ENCODE results near the gene STXBP1.
A peak's percentile ranks its signal among the peaks of the same experiment; 100 is the strongest.

Gene STXBP1

GRCh38 chr9:127710204-127710783, 98.2 kb downstream of the STXBP1 start:
- Histone ChIP-seq H3K4me3 (ENCODE audit: low read depth, low read length) (no peak overlapping the region), H3K36me3 (ENCODE audit: control insufficient read depth, insufficient read depth, low read length) (no peaks in the 10 kb centered on the region), H3K27ac (ENCODE audit: low read depth, low read length) (no peak overlapping the region), H3K9ac (ENCODE audit: low read depth, low read length) (no peak overlapping the region), H3K27me3 (ENCODE audit: control insufficient read depth, insufficient read depth, low read length) (no peaks in the 10 kb centered on the region), H3K9me3 (ENCODE audit: control insufficient read depth, insufficient read depth, low read length) (no peaks in the 10 kb centered on the region), H3K4me1 (ENCODE audit: control insufficient read depth, insufficient read depth, low read length) (peaks cover 22% of the 10 kb centered on the region)

GRCh38 chr9:127711226-127711701, 99.2 kb downstream of the STXBP1 start:
- Histone ChIP-seq H3K4me3 (ENCODE audit: low read depth, low read length) (no peak overlapping the region), H3K27ac (ENCODE audit: low read depth, low read length) (peak overlapping the region; percentile 47), H3K9ac (ENCODE audit: low read depth, low read length) (no peak overlapping the region), H3K4me1 (ENCODE audit: control insufficient read depth, insufficient read depth, low read length) (peaks cover 22% of the 10 kb centered on the region), H3K36me3 (ENCODE audit: control insufficient read depth, insufficient read depth, low read length) (no peaks in the 10 kb centered on the region), H3K27me3 (ENCODE audit: control insufficient read depth, insufficient read depth, low read length) (no peaks in the 10 kb centered on the region), H3K9me3 (ENCODE audit: control insufficient read depth, insufficient read depth, low read length) (no peaks in the 10 kb centered on the region)

- H3K27ac ChIP-seq (ENCODE audit: low read depth, low read length), result peak overlapping the region; percentile 47
- H3K9ac ChIP-seq (ENCODE audit: low read depth, low read length), result no peak overlapping the region
Measured at GRCh38 chr9:127711831-127712274, 99.8 kb downstream of the STXBP1 start.

GRCh38 chr9:127712371-127712770, 100.3 kb downstream of the STXBP1 start:
- H3K27me3 ChIP-seq (ENCODE audit: control insufficient read depth, insufficient read depth, low read length), result no peaks in the 10 kb centered on the region
- H3K4me3 ChIP-seq (ENCODE audit: low read depth, low read length), result no peak overlapping the region
- H3K9ac ChIP-seq (ENCODE audit: low read depth, low read length), result no peak overlapping the region
- H3K36me3 ChIP-seq (ENCODE audit: control insufficient read depth, insufficient read depth, low read length), result no peaks in the 10 kb centered on the region
- H3K9me3 ChIP-seq (ENCODE audit: control insufficient read depth, insufficient read depth, low read length), result no peaks in the 10 kb centered on the region
- peaks cover 18% of the 10 kb centered on the region for H3K4me1 ChIP-seq (ENCODE audit: control insufficient read depth, insufficient read depth, low read length)
- no peak overlapping the region for H3K27ac ChIP-seq (ENCODE audit: low read depth, low read length)

More at GRCh38 chr9:127711831-127712274, 99.8 kb downstream of the STXBP1 start:
- Histone ChIP-seq H3K4me1 (ENCODE audit: control insufficient read depth, insufficient read depth, low read length) (peaks cover 21% of the 10 kb centered on the region), H3K9me3 (ENCODE audit: control insufficient read depth, insufficient read depth, low read length) (no peaks in the 10 kb centered on the region), H3K4me3 (ENCODE audit: low read depth, low read length) (no peak overlapping the region), H3K27me3 (ENCODE audit: control insufficient read depth, insufficient read depth, low read length) (no peaks in the 10 kb centered on the region), H3K36me3 (ENCODE audit: control insufficient read depth, insufficient read depth, low read length) (no peaks in the 10 kb centered on the region)

GRCh38 chr9:127712867-127713266, 100.8 kb downstream of the STXBP1 start:
- Histone ChIP-seq H3K4me1 (ENCODE audit: control insufficient read depth, insufficient read depth, low read length) (peaks cover 18% of the 10 kb centered on the region), H3K36me3 (ENCODE audit: control insufficient read depth, insufficient read depth, low read length) (no peaks in the 10 kb centered on the region), H3K27ac (ENCODE audit: low read depth, low read length) (no peak overlapping the region), H3K4me3 (ENCODE audit: low read depth, low read length) (no peak overlapping the region), H3K27me3 (ENCODE audit: control insufficient read depth, insufficient read depth, low read length) (no peaks in the 10 kb centered on the region), H3K9ac (ENCODE audit: low read depth, low read length) (no peak overlapping the region), H3K9me3 (ENCODE audit: control insufficient read depth, insufficient read depth, low read length) (no peaks in the 10 kb centered on the region)

- Histone ChIP-seq H3K4me1 (ENCODE audit: control insufficient read depth, insufficient read depth, low read length) (peaks cover 18% of the 10 kb centered on the region), H3K36me3 (ENCODE audit: control insufficient read depth, insufficient read depth, low read length) (no peaks in the 10 kb centered on the region), H3K4me3 (ENCODE audit: low read depth, low read length) (peak overlapping the region; percentile 47; the same call in 1 of the 2 replicates), H3K9me3 (ENCODE audit: control insufficient read depth, insufficient read depth, low read length) (no peaks in the 10 kb centered on the region), H3K27me3 (ENCODE audit: control insufficient read depth, insufficient read depth, low read length) (no peaks in the 10 kb centered on the region), H3K27ac (ENCODE audit: low read depth, low read length) (no peak overlapping the region), H3K9ac (ENCODE audit: low read depth, low read length) (no peak overlapping the region)
Measured at GRCh38 chr9:127714020-127714750, 102.1 kb downstream of the STXBP1 start.

GRCh38 chr9:127714951-127715469, 102.9 kb downstream of the STXBP1 start:
- peak overlapping the region; percentile 42 for H3K27ac ChIP-seq (ENCODE audit: low read depth, low read length)

GRCh38 chr9:127715470-127716337, 103.6 kb downstream of the STXBP1 start, which contains the start of the genes PTRH1 and TTC16:
Gene PTRH1 (minus strand): TSS chr9:127715663. CDS start chr9:127715639, 24 bp downstream.
Gene TTC16 (plus strand): TSS chr9:127716079. CDS start chr9:127716146, 67 bp downstream.
- H3K36me3 ChIP-seq (ENCODE audit: control insufficient read depth, insufficient read depth, low read length), result no peaks in the 10 kb centered on the region
- H3K4me1 ChIP-seq (ENCODE audit: control insufficient read depth, insufficient read depth, low read length), result peaks cover 18% of the 10 kb centered on the region
- no peaks in the 10 kb centered on the region for H3K9me3 ChIP-seq (ENCODE audit: control insufficient read depth, insufficient read depth, low read length)
- H3K4me3 ChIP-seq (ENCODE audit: low read depth, low read length), result peak within 1 kb of the TSS; percentile 90
- H3K9ac ChIP-seq (ENCODE audit: low read depth, low read length), result peak within 1 kb of the TSS; percentile 67
- H3K27ac ChIP-seq (ENCODE audit: low read depth, low read length), result peak within 1 kb of the TSS; percentile 42
- H3K27me3 ChIP-seq (ENCODE audit: control insufficient read depth, insufficient read depth, low read length), result no peaks in the 10 kb centered on the region

More at GRCh38 chr9:127714951-127715469, 102.9 kb downstream of the STXBP1 start:
- Histone ChIP-seq H3K27me3 (ENCODE audit: control insufficient read depth, insufficient read depth, low read length) (no peaks in the 10 kb centered on the region), H3K9me3 (ENCODE audit: control insufficient read depth, insufficient read depth, low read length) (no peaks in the 10 kb centered on the region), H3K4me3 (ENCODE audit: low read depth, low read length) (peak overlapping the region; percentile 90), H3K4me1 (ENCODE audit: control insufficient read depth, insufficient read depth, low read length) (peaks cover 18% of the 10 kb centered on the region), H3K9ac (ENCODE audit: low read depth, low read length) (peak overlapping the region; percentile 67), H3K36me3 (ENCODE audit: control insufficient read depth, insufficient read depth, low read length) (no peaks in the 10 kb centered on the region)

GRCh38 chr9:127716412-127716811, 104.3 kb downstream of the STXBP1 start:
- Histone ChIP-seq H3K4me1 (ENCODE audit: control insufficient read depth, insufficient read depth, low read length) (peaks cover 15% of the 10 kb centered on the region), H3K27me3 (ENCODE audit: control insufficient read depth, insufficient read depth, low read length) (no peaks in the 10 kb centered on the region), H3K4me3 (ENCODE audit: low read depth, low read length) (peak overlapping the region; percentile 90; the same call in 1 of the 2 replicates), H3K36me3 (ENCODE audit: control insufficient read depth, insufficient read depth, low read length) (no peaks in the 10 kb centered on the region), H3K9me3 (ENCODE audit: control insufficient read depth, insufficient read depth, low read length) (no peaks in the 10 kb centered on the region), H3K9ac (ENCODE audit: low read depth, low read length) (no peak overlapping the region), H3K27ac (ENCODE audit: low read depth, low read length) (no peak overlapping the region)

GRCh38 chr9:127717766-127718165, 105.7 kb downstream of the STXBP1 start:
- H3K27me3 ChIP-seq (ENCODE audit: control insufficient read depth, insufficient read depth, low read length), result no peaks in the 10 kb centered on the region
- H3K4me3 ChIP-seq (ENCODE audit: low read depth, low read length), result no peak overlapping the region
- 0 out of 2 replicates have a peak, but pooled peaks cover 3% of the 10 kb centered on the region for H3K4me1 ChIP-seq (ENCODE audit: control insufficient read depth, insufficient read depth, low read length)
- H3K9me3 ChIP-seq (ENCODE audit: control insufficient read depth, insufficient read depth, low read length), result no peaks in the 10 kb centered on the region
- no peaks in the 10 kb centered on the region for H3K36me3 ChIP-seq (ENCODE audit: control insufficient read depth, insufficient read depth, low read length)
- H3K9ac ChIP-seq (ENCODE audit: low read depth, low read length), result no peak overlapping the region
- H3K27ac ChIP-seq (ENCODE audit: low read depth, low read length), result no peak overlapping the region

Data from HUES48 (cell line).